HuH-7.5 (cell line): ENCODE data around the gene ARAP2.

Experiments used
- DNase-seq: peaks from one replicate; pipeline ENCODE4 v3.0.0; 2011; ENCODE audit warnings: low spot score

The ARAP2 gene

GRCh38 chr4:36220776-36221175 is 23.5 kb downstream of the ARAP2 start:
- no peak for DNase-seq

GRCh38 chr4:36218121-36218520 is 26.2 kb downstream of the ARAP2 start:
- no peak for DNase-seq

GRCh38 chr4:36215627-36216026 is 28.7 kb downstream of the ARAP2 start:
- DNase-seq = no peak

GRCh38 chr4:36214735-36215485 is 29.4 kb downstream of the ARAP2 start:
- no peak for DNase-seq

- no peak for DNase-seq
Measured at GRCh38 chr4:36213977-36214376, 30.3 kb downstream of the ARAP2 start.

- no peak for DNase-seq
Measured at GRCh38 chr4:36211084-36211483, 33.2 kb downstream of the ARAP2 start.

- DNase-seq = no peak
Measured at GRCh38 chr4:36209941-36210649, 34.2 kb downstream of the ARAP2 start.

- no peak for DNase-seq
Measured at GRCh38 chr4:36208893-36209473, 35.3 kb downstream of the ARAP2 start.

- no peak for DNase-seq
Measured at GRCh38 chr4:36207831-36208520, 36.3 kb downstream of the ARAP2 start.

GRCh38 chr4:36207367-36207766 is 36.9 kb downstream of the ARAP2 start:
- DNase-seq = no peak

GRCh38 chr4:36206603-36207311 is 37.6 kb downstream of the ARAP2 start:
- DNase-seq = no peak

GRCh38 chr4:36206012-36206411 is 38.3 kb downstream of the ARAP2 start:
- DNase-seq = no peak

- no peak for DNase-seq
Measured at GRCh38 chr4:36198861-36199260, 45.5 kb downstream of the ARAP2 start.

GRCh38 chr4:36198068-36198808 is 46.1 kb downstream of the ARAP2 start:
- no peak for DNase-seq

GRCh38 chr4:36197501-36197900 is 46.8 kb downstream of the ARAP2 start:
- no peak for DNase-seq

GRCh38 chr4:36196145-36196913 is 48.0 kb downstream of the ARAP2 start:
- DNase-seq = no peak

GRCh38 chr4:36192922-36193321 is 51.4 kb downstream of the ARAP2 start:
- DNase-seq = no peak

GRCh38 chr4:36189511-36190226 is 54.6 kb downstream of the ARAP2 start:
- DNase-seq = no peak

- no peak for DNase-seq
Measured at GRCh38 chr4:36187723-36188333, 56.5 kb downstream of the ARAP2 start.
